Keratinocyte (primary cell): ENCODE data around the gene MAPRE3. TPM values are rescaled to one million over a fixed set of nuclear protein-coding genes. Genes with fewer than 3 reads are reported as not detected.

Experiments
- DNase-seq: peaks from one replicate; pipeline ENCODE4 v3.0.0-alpha.2; 2011; ENCODE audit warnings: low read depth, missing footprints, low spot score
- FAIRE-seq: peaks from 2 replicates; lab custom pipeline; 2011; peaks lifted over from hg19 to GRCh38; lab: Jason Lieb, UNC
- H2AFZ ChIP-seq: 2 replicates; pipeline ENCODE4 v1.6.0; 2012; ENCODE audit warnings: low read length, control low read depth, inconsistent platforms; ENCODE audit not compliant: control insufficient read depth
- H3K27ac ChIP-seq: 2 replicates; pipeline ENCODE4 v1.5.1; 2011; ENCODE audit warnings: low read length; ENCODE audit not compliant: control insufficient read depth, insufficient read depth
- H3K27me3 ChIP-seq: 3 replicates; pipeline ENCODE4 v1.6.0; 2011; ENCODE audit warnings: low read length; ENCODE audit not compliant: control insufficient read depth, insufficient read depth; ENCODE audit errors: extremely low read depth
- H3K36me3 ChIP-seq, 2 experiments: 2 replicates in 1 of 2; 3 replicates in 1 of 2; pipeline ENCODE4 v1.5.1; 2011; ENCODE audit warnings: low read length in 2 of 2, mild to moderate bottlenecking in 1 of 2; ENCODE audit not compliant: control insufficient read depth in 2 of 2, insufficient read depth in 2 of 2; ENCODE audit errors: extremely low read depth in 1 of 2
- H3K4me1 ChIP-seq: 3 replicates; pipeline ENCODE4 v1.5.1; 2011; ENCODE audit warnings: low read length; ENCODE audit not compliant: control insufficient read depth, insufficient read depth; ENCODE audit errors: extremely low read depth
- H3K4me2 ChIP-seq: 3 replicates; pipeline ENCODE4 v1.6.0; 2011; ENCODE audit warnings: low read depth, low read length; ENCODE audit not compliant: control insufficient read depth, insufficient read depth; ENCODE audit errors: extremely low read depth
- H3K4me3 ChIP-seq, 3 experiments: fragments of 200-600 bp in 1 of 3; sonication (generic) in 1 of 3; 2 replicates in 2 of 3; 3 replicates in 1 of 3; pipeline ENCODE4 v1.5.1; 2011 to 2016; ENCODE audit warnings: low read length in 3 of 3, mild to moderate bottlenecking in 3 of 3, control low read depth in 2 of 3, inconsistent platforms in 1 of 3, low read depth in 1 of 3, mixed read lengths in 1 of 3, mixed run types in 1 of 3, moderate library complexity in 1 of 3; ENCODE audit not compliant: control insufficient read depth in 2 of 3, insufficient read depth in 2 of 3; ENCODE audit errors: extremely low read depth in 1 of 3
- H3K79me2 ChIP-seq: 2 replicates; pipeline ENCODE4 v1.6.0; 2012; ENCODE audit warnings: low read length; ENCODE audit not compliant: control insufficient read depth, insufficient read depth
- H3K9ac ChIP-seq: 3 replicates; pipeline ENCODE4 v1.6.0; 2011; ENCODE audit warnings: low read length; ENCODE audit not compliant: control insufficient read depth, insufficient read depth; ENCODE audit errors: extremely low read depth
- H3K9me1 ChIP-seq: 3 replicates; pipeline ENCODE4 v1.6.0; 2011; ENCODE audit warnings: low read length; ENCODE audit not compliant: control insufficient read depth, insufficient read depth; ENCODE audit errors: extremely low read depth
- H3K9me3 ChIP-seq: 2 replicates; pipeline ENCODE4 v1.5.1; 2012; ENCODE audit warnings: low read depth, low read length; ENCODE audit not compliant: control insufficient read depth
- H4K20me1 ChIP-seq: 3 replicates; pipeline ENCODE4 v1.6.0; 2011; ENCODE audit warnings: low read length; ENCODE audit not compliant: control insufficient read depth, insufficient read depth; ENCODE audit errors: extremely low read depth
- EZH2 ChIP-seq: IDR thresholded peaks from one replicate; pipeline ENCODE4 v1.6.1; 2012; ENCODE audit warnings: inconsistent platforms, mild to moderate bottlenecking, low read length, moderate library complexity
- dilution Hi-C: fragments of 300-500 bp; cut with MboI; formaldehyde crosslinking; loops from one replicate; pipeline ENCODE4 v1.7.0; 2020; ENCODE audit warnings: low sequenced_read_pairs; ENCODE audit not compliant: extremely low pct_ligation_motif_present
- polyA plus RNA-seq, 5 experiments: library from polyadenylated mRNA; depleted of rRNA in 3 of 5; stranded (reverse) in 3 of 5; stranded (forward) in 1 of 5; unstranded in 1 of 5; fragments of >200 nt; gene quantifications; 1 replicate in 1 of 5; 2 replicates in 3 of 5; 3 replicates in 1 of 5; pipeline versions ENCODE4 v1.2.1 to v1.2.3, GENCODE V29; 2011 to 2012; ENCODE audit warnings: missing spikeins in 2 of 5, low read depth in 1 of 5, low replicate concordance in 1 of 5
- TF ChIP-seq, protein P1 (sequence below), 3 experiments: IDR thresholded peaks in 1 of 3; conservative IDR thresholded peaks in 1 of 3; optimal IDR thresholded peaks in 1 of 3; 2 replicates in 2 of 3; 3 replicates in 1 of 3; pipeline versions ENCODE3 to v1.5.1; 2011; ENCODE audit warnings: low read length in 3 of 3, mild to moderate bottlenecking in 3 of 3, moderate library complexity in 2 of 3, control low read depth in 1 of 3, inconsistent platforms in 1 of 3; ENCODE audit not compliant: insufficient read depth in 2 of 3; ENCODE audit errors: extremely low read depth in 1 of 3

MAPRE3 gene
- polyA plus RNA-seq, 1 donor (not counting 4 experiments of a cell fraction or from before 2014, with no cell fraction given), result 12.6 TPM

DNA sequence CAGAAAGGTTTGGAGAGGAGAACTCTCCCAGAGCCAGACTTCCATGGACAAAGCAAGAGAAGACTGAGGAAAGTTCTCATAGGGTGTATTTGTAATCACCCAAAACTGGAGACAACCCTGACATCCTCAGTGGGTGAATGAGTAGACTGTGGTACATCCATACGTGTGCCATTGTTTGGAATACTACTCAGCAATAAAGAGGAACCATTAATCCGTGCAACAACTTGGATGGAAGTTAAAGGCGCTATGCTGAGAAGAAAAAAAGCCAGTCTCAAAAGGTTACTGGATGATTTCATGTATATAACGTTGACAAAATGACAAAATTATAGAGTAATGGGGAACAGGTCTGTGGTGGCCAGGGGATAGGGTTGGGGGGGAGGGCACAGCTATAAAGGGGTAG is 38.2 kb downstream of the MAPRE3 start:
- DNase-seq (no peak), FAIRE-seq (no peak)
- no peak overlapping the region for H2AFZ ChIP-seq
- H3K9ac ChIP-seq, result no peak overlapping the region
- H3K9me3 ChIP-seq, result no peaks in the 10 kb centered on the region
- TF ChIP-seq, protein P1, sequence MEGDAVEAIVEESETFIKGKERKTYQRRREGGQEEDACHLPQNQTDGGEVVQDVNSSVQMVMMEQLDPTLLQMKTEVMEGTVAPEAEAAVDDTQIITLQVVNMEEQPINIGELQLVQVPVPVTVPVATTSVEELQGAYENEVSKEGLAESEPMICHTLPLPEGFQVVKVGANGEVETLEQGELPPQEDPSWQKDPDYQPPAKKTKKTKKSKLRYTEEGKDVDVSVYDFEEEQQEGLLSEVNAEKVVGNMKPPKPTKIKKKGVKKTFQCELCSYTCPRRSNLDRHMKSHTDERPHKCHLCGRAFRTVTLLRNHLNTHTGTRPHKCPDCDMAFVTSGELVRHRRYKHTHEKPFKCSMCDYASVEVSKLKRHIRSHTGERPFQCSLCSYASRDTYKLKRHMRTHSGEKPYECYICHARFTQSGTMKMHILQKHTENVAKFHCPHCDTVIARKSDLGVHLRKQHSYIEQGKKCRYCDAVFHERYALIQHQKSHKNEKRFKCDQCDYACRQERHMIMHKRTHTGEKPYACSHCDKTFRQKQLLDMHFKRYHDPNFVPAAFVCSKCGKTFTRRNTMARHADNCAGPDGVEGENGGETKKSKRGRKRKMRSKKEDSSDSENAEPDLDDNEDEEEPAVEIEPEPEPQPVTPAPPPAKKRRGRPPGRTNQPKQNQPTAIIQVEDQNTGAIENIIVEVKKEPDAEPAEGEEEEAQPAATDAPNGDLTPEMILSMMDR (optimal IDR thresholded peaks at IDR 0.05 in 1 of 3, IDR thresholded peaks at IDR 0.05 in 1 of 3, conservative IDR thresholded peaks at IDR 0.05 in 1 of 3; ENCODE audit: extremely low read depth in 1 of 3, insufficient read depth in 2 of 3, low read length in 3 of 3), result no peak
- TF ChIP-seq EZH2, result no peak
- peaks cover 3% of the 10 kb centered on the region for H3K4me1 ChIP-seq
- H3K27me3 ChIP-seq, result no peaks in the 10 kb centered on the region
- no peak overlapping the region for H3K4me2 ChIP-seq
- no peak overlapping the region for H3K4me3 ChIP-seq
- no peak overlapping the region for H3K27ac ChIP-seq
- H3K79me2 ChIP-seq, result no peaks in the 10 kb centered on the region
- no peaks in the 10 kb centered on the region for H3K36me3 ChIP-seq
- no peaks in the 10 kb centered on the region for H4K20me1 ChIP-seq
- dilution Hi-C loops, result no loop called here
- no peaks in the 10 kb centered on the region for H3K9me1 ChIP-seq

DNA sequence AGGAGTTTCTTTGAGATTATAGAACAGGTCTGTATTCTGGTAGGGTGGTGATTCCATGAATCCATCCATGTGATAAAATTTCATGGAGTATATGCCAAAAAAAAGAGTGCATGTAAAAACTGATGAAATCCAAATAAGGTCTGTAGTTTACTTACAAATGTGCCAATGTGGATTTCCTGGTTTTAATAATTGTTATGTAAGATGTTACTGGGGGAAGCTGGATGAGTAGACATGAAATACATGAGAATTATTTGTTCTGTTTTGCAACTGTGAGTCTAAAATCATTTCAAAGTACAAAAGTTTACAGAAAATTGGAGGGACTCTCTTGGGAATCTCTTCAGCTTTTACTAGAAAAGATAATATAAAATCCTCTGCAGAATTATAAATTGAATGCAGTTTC is 38.6 kb downstream of the MAPRE3 start:
- Histone ChIP-seq H3K4me2 (no peak overlapping the region), H3K4me1 (peaks cover 3% of the 10 kb centered on the region), H3K4me3 (no peak overlapping the region), H3K9me1 (no peaks in the 10 kb centered on the region), H3K9me3 (no peaks in the 10 kb centered on the region), H2AFZ (no peak overlapping the region), H3K36me3 (no peaks in the 10 kb centered on the region), H4K20me1 (no peaks in the 10 kb centered on the region), H3K27ac (no peak overlapping the region), H3K27me3 (no peaks in the 10 kb centered on the region), H3K79me2 (no peaks in the 10 kb centered on the region), H3K9ac (no peak overlapping the region)
- dilution Hi-C loops, result no loop called here
- TF ChIP-seq, protein P1 (optimal IDR thresholded peaks at IDR 0.05 in 1 of 3, IDR thresholded peaks at IDR 0.05 in 1 of 3, conservative IDR thresholded peaks at IDR 0.05 in 1 of 3; ENCODE audit: extremely low read depth in 1 of 3, insufficient read depth in 2 of 3, low read length in 3 of 3), result no peak
- DNase-seq (no peak), FAIRE-seq (no peak)
